K562 (cell line): ENCODE results near the gene ALAS2. TPM values are rescaled to one million over a fixed set of nuclear protein-coding genes. Genes with fewer than 3 reads are reported as not detected.

Source experiments
- ATAC-seq: fragments of 200-7000 bp; cut with Tn5 transposase; 3 replicates; pipeline ENCODE4 v1.9.1; 2020; ENCODE audit warnings: moderate library complexity
- BruUV-seq: library from RNA; stranded (reverse); fragments of 400-500 nt; replicated peaks from 2 replicates; lab custom pipeline; 2021; lab: Mats Ljungman, UMichigan
- CTCF ChIA-PET: fragments of 300-600 bp; formaldehyde crosslinking; extraction: SDS; loops from one replicate; lab custom pipeline; 2021; ENCODE audit warnings: low intra/inter-chr PET ratio; lab: Yijun Ruan, JAX
- POLR2A ChIA-PET: fragments of 300-600, 350-650 bp; sonication (Branson Sonifier 250); formaldehyde crosslinking; extraction: SDS; loops from one replicate; lab custom pipeline; 2021; ENCODE audit warnings: antibody characterized with exemption, inconsistent platforms; lab: Yijun Ruan, JAX
- DNase-seq, 4 experiments: peaks; one replicate each; pipeline versions ENCODE4 v3.0.0 to v3.0.0-alpha.2; 2011 to 2018; ENCODE audit warnings: low spot score in 3 of 4, mixed read lengths in 3 of 4; ENCODE audit errors: extremely low read depth in 1 of 4
- FAIRE-seq: peaks from 2 replicates; lab custom pipeline; 2011; peaks lifted over from hg19 to GRCh38; lab: Jason Lieb, UNC
- H2AFZ ChIP-seq: 2 replicates; pipeline ENCODE4 v1.6.0; 2011; ENCODE audit warnings: low read depth, low read length, control low read depth, inconsistent platforms
- H3K27ac ChIP-seq: fragments of 200-600 bp; 3 replicates; pipeline ENCODE4 v1.8.0; 2011; ENCODE audit warnings: low read depth, mild to moderate bottlenecking, control low read depth, inconsistent platforms, low read length, moderate library complexity, mixed read lengths; ENCODE audit errors: extremely low read depth
- H3K27me3 ChIP-seq, 2 experiments: fragments of 300-600 bp in 1 of 2; 2 replicates in 1 of 2; 3 replicates in 1 of 2; pipeline versions ENCODE4 v1.6.0 to v1.8.0; 2011; ENCODE audit warnings: inconsistent platforms in 2 of 2, low read length in 2 of 2, mild to moderate bottlenecking in 1 of 2, mixed read lengths in 1 of 2, moderate library complexity in 1 of 2; ENCODE audit not compliant: control insufficient read depth in 2 of 2, insufficient read depth in 2 of 2
- H3K36me3 ChIP-seq: fragments of 300-600 bp; 3 replicates; pipeline ENCODE4 v1.8.0; 2011; ENCODE audit warnings: mild to moderate bottlenecking, low read length, inconsistent platforms; ENCODE audit not compliant: control insufficient read depth, insufficient read depth
- H3K4me1 ChIP-seq, 2 experiments: fragments of 200-600 bp in 1 of 2; replicated peaks in 1 of 2; 2 replicates in 1 of 2; 3 replicates in 1 of 2; pipeline versions ENCODE4 v1.5.1 to v1.8.0; 2011; ENCODE audit warnings: inconsistent platforms in 2 of 2, low read length in 2 of 2, mild to moderate bottlenecking in 1 of 2, mixed read lengths in 1 of 2, moderate library complexity in 1 of 2; ENCODE audit not compliant: control insufficient read depth in 2 of 2, insufficient read depth in 2 of 2
- H3K4me2 ChIP-seq: 2 replicates; pipeline ENCODE4 v1.6.1; 2011; ENCODE audit warnings: low read length, control low read depth, inconsistent platforms, mixed read lengths; ENCODE audit not compliant: insufficient read depth
- H3K4me3 ChIP-seq: fragments of 200-600 bp; sonication (generic), shearing (Covaris generic); 2 replicates; pipeline ENCODE4 v1.5.1; 2016; ENCODE audit warnings: control low read depth, inconsistent platforms
- H3K79me2 ChIP-seq: fragments of 200-600 bp; 3 replicates; pipeline ENCODE4 v1.8.0; 2011; ENCODE audit warnings: low read length, inconsistent platforms; ENCODE audit not compliant: control insufficient read depth, insufficient read depth
- H3K9ac ChIP-seq, 2 experiments: 2 replicates each; pipeline versions ENCODE4 v1.6.0 to v1.6.1; 2011; ENCODE audit warnings: low read depth in 2 of 2, low read length in 2 of 2, control low read depth in 1 of 2, inconsistent platforms in 1 of 2, mild to moderate bottlenecking in 1 of 2, mixed read lengths in 1 of 2; ENCODE audit not compliant: insufficient read depth in 1 of 2
- H3K9me1 ChIP-seq: one replicate; pipeline ENCODE4 v1.6.0; 2011; ENCODE audit warnings: inconsistent platforms, mild to moderate bottlenecking, low read length, moderate library complexity; ENCODE audit not compliant: control insufficient read depth, insufficient read depth
- H3K9me3 ChIP-seq: replicated peaks from 2 replicates; pipeline ENCODE4 v1.5.1; 2011; ENCODE audit warnings: low read depth, low read length, inconsistent platforms; ENCODE audit not compliant: control insufficient read depth, insufficient read depth
- H4K20me1 ChIP-seq: replicated peaks from 2 replicates; pipeline ENCODE4 v1.6.1; 2011; ENCODE audit warnings: low read length, inconsistent platforms, mixed read lengths; ENCODE audit not compliant: control insufficient read depth, insufficient read depth
- ELF4 ChIP-seq: fragments of 450-650 bp; formaldehyde crosslinking; IDR thresholded peaks from 2 replicates; pipeline ENCODE4 v1.4.0; 2022; ENCODE audit warnings: missing genetic modification characterization
- FOXJ3 ChIP-seq: sonication (generic); formaldehyde crosslinking; IDR thresholded peaks from 2 replicates; pipeline ENCODE4 v1.4.0; 2020; ENCODE audit warnings: mild to moderate bottlenecking, missing genetic modification reagents
- KLF10 ChIP-seq: fragments of 250-450 bp; sonication (Bioruptor Pico); IDR thresholded peaks from 2 replicates; pipeline ENCODE4 v1.6.1; 2021; ENCODE audit warnings: matching md5 sums
- PHF8 ChIP-seq: fragments of 200-600 bp; sonication (generic); IDR thresholded peaks from 2 replicates; pipeline ENCODE4 v1.6.1; 2012; ENCODE audit warnings: mixed run types, mild to moderate bottlenecking, inconsistent platforms, low read length, moderate library complexity, borderline replicate concordance
- STAT5A ChIP-seq: IDR thresholded peaks from 2 replicates; pipeline ENCODE4 v1.6.1; 2012; ENCODE audit warnings: low read length, inconsistent platforms, borderline replicate concordance
- ZNF407 ChIP-seq: fragments of 450-650 bp; IDR thresholded peaks from 2 replicates; pipeline ENCODE4 v1.6.1; 2016; ENCODE audit warnings: low read depth
- WGBS: fragments of 100-300 bp; shearing (Covaris generic); methylation state at CpG from one replicate; pipeline ENCODE4 v1.1.6; 2016; ENCODE audit warnings: low coverage, mixed read lengths; ENCODE audit not compliant: insufficient coverage; ENCODE audit errors: missing lambda C conversion rate; 5-methylcytosine and 5-hydroxymethylcytosine counted together
- in situ Hi-C: fragments of 300-500 bp; cut with MboI; formaldehyde crosslinking; loops from 4 replicates; pipeline ENCODE4 v1.15.0; 2018; ENCODE audit warnings: inconsistent platforms, mixed read lengths
- intact Hi-C: fragments of 100-400 bp; cut with micrococcal nuclease; formaldehyde crosslinking; loops from 2 replicates; pipeline ENCODE4 v1.14.2; 2022
- polyA plus RNA-seq, 8 experiments: library from polyadenylated mRNA; depleted of rRNA in 4 of 8; stranded (reverse) in 5 of 8; unstranded in 3 of 8; fragments of >200 nt; fragmentation: Nextera tagmentation in 2 of 8; fragmentation: Illumina TruSeq in 1 of 8; extraction: Ambion mirVana in 2 of 8; extraction: Trizol in 1 of 8; gene quantifications; 2 replicates each; pipeline versions ENCODE4 v1.2.1 to v1.2.3, GENCODE V29; 2011 to 2014; ENCODE audit warnings: inconsistent platforms in 1 of 8, missing spikeins in 1 of 8
- total RNA-seq, 7 experiments: library from RNA; depleted of rRNA in 6 of 7; stranded (reverse); fragments of >200 nt in 6 of 7; fragmentation: Illumina TruSeq in 2 of 7; extraction: Trizol in 2 of 7; gene quantifications; 2 replicates each; pipeline versions ENCODE4 v1.2.1 to v1.2.3, GENCODE V29; 2011 to 2021; ENCODE audit warnings: low replicate concordance in 1 of 7
- TF ChIP-seq, protein P1 (sequence below): fragments of 450-650 bp; IDR thresholded peaks from 2 replicates; pipeline ENCODE4 v1.6.1; 2017; ENCODE audit warnings: mild to moderate bottlenecking, moderate library complexity
- TF ChIP-seq, protein P2 (sequence below): fragments of 200-800 bp; sonication (Bioruptor generic); IDR thresholded peaks from 2 replicates; pipeline ENCODE4 v1.6.1; 2017; ENCODE audit warnings: missing genetic modification characterization, missing compliant biosample characterization

The ALAS2 gene
- total and polyA plus RNA-seq, 9 of the 15 experiments (the other 6 are each of a cell fraction or from before 2014, with no cell fraction given), result 14.6 to 101 (median 33.4) TPM

- Histone ChIP-seq H3K9ac (no peak overlapping the region), H3K79me2 (no peaks in the 10 kb centered on the region), H3K27me3 (no peaks in the 10 kb centered on the region), H3K4me2 (no peak overlapping the region), H3K9me1 (no peaks in the 10 kb centered on the region), H3K4me1 (no peaks in the 10 kb centered on the region), H3K36me3 (no peaks in the 10 kb centered on the region), H2AFZ (no peak overlapping the region), H3K4me3 (no peak overlapping the region), H3K27ac (no peak overlapping the region), H3K9me3 (no peaks in the 10 kb centered on the region), H4K20me1 (no peaks in the 10 kb centered on the region)
- TF ChIP-seq ZNF407 (no peak), PHF8 (no peak), STAT5A (no peak), FOXJ3 (CRISPR knock-in tag) (no peak), ELF4 (CRISPR knock-in tag) (no peak), KLF10 (CRISPR knock-in tag) (no peak)
- TF ChIP-seq, protein P1, sequence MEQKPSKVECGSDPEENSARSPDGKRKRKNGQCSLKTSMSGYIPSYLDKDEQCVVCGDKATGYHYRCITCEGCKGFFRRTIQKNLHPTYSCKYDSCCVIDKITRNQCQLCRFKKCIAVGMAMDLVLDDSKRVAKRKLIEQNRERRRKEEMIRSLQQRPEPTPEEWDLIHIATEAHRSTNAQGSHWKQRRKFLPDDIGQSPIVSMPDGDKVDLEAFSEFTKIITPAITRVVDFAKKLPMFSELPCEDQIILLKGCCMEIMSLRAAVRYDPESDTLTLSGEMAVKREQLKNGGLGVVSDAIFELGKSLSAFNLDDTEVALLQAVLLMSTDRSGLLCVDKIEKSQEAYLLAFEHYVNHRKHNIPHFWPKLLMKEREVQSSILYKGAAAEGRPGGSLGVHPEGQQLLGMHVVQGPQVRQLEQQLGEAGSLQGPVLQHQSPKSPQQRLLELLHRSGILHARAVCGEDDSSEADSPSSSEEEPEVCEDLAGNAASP, result no peak
- TF ChIP-seq, protein P2, sequence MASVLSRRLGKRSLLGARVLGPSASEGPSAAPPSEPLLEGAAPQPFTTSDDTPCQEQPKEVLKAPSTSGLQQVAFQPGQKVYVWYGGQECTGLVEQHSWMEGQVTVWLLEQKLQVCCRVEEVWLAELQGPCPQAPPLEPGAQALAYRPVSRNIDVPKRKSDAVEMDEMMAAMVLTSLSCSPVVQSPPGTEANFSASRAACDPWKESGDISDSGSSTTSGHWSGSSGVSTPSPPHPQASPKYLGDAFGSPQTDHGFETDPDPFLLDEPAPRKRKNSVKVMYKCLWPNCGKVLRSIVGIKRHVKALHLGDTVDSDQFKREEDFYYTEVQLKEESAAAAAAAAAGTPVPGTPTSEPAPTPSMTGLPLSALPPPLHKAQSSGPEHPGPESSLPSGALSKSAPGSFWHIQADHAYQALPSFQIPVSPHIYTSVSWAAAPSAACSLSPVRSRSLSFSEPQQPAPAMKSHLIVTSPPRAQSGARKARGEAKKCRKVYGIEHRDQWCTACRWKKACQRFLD (CRISPR knock-in tag), result no peak
- in situ Hi-C loops, result no loop called here
- ATAC-seq (no peak), DNase-seq (no peak), FAIRE-seq (no peak)
- intact Hi-C loops, result no loop called here
- no TSS peak for BruUV-seq
- POLR2A ChIA-PET, result no interaction called here
- CTCF ChIA-PET, result no interaction called here
- 50% methylated on average over 2 of the region's 6 CpGs for WGBS
These were observed 10.7 kb upstream of the ALAS2 start for GRCh38 chrX:55041514-55041913.
